Stimulated activated CD4-positive, alpha-beta T cell treated with anti-CD3 and anti-CD28 coated beads, Interleukin-15, amount 100 ng/mL, for 48 hours (primary cell): ENCODE data around the gene USP2.
"Not testable (repeated sequence)": the region's sequence is repeated elsewhere in the genome, so short reads cannot be mapped to it uniquely, and the experiment has no call there.

ENCODE experiments used
- DNase-seq, 2 donors: peaks; one replicate each; pipeline ENCODE4 v3.0.0-alpha.2; 2020; ENCODE audit warnings: low read depth in 2 of 2

USP2 gene

GRCh38 chr11:119412072-119412471 lies 30.6 kb upstream of the USP2 start:
- no peak for DNase-seq

GRCh38 chr11:119410501-119410900 lies 29.0 kb upstream of the USP2 start:
- DNase-seq: no peak

GRCh38 chr11:119409731-119410130 lies 28.2 kb upstream of the USP2 start:
- no peak for DNase-seq

GRCh38 chr11:119406005-119406404 lies 24.5 kb upstream of the USP2 start:
- no peak for DNase-seq

- not testable (repeated sequence) for DNase-seq
Observed at GRCh38 chr11:119405448-119405847, 24.0 kb upstream of the USP2 start.

- DNase-seq: no peak
Observed at GRCh38 chr11:119404872-119405271, 23.4 kb upstream of the USP2 start.

- no peak for DNase-seq
Observed at GRCh38 chr11:119403021-119403420, 21.5 kb upstream of the USP2 start.

GRCh38 chr11:119402470-119402869 lies 21.0 kb upstream of the USP2 start:
- no peak for DNase-seq

- no peak for DNase-seq
Observed at GRCh38 chr11:119400860-119401259, 19.4 kb upstream of the USP2 start.

- no peak for DNase-seq
Observed at GRCh38 chr11:119397740-119398139, 16.2 kb upstream of the USP2 start.

GRCh38 chr11:119396835-119397234 lies 15.3 kb upstream of the USP2 start:
- no peak for DNase-seq

- DNase-seq: no peak
Observed at GRCh38 chr11:119391275-119391674, 9.8 kb upstream of the USP2 start.

GRCh38 chr11:119389611-119390254 lies 8.2 kb upstream of the USP2 start:
- DNase-seq: no peak

- DNase-seq: no peak
Observed at GRCh38 chr11:119388103-119388502, 6.6 kb upstream of the USP2 start.

- DNase-seq: no peak
Observed at GRCh38 chr11:119384332-119384731, 2.8 kb upstream of the USP2 start.

- DNase-seq: not testable (repeated sequence)
Observed at GRCh38 chr11:119382513-119382912, 1.0 kb upstream of the USP2 start.

- DNase-seq: no peak
Observed at GRCh38 chr11:119382101-119382500, 611 bp upstream of the USP2 start.

GRCh38 chr11:119380827-119381180 lies 686 bp downstream of the USP2 start:
- no peak for DNase-seq

- DNase-seq: no peak
Observed at GRCh38 chr11:119380160-119380826, 1.2 kb downstream of the USP2 start.

GRCh38 chr11:119378851-119379465 lies 2.5 kb downstream of the USP2 start:
- DNase-seq: no peak

- no peak for DNase-seq
Observed at GRCh38 chr11:119377961-119378667, 3.4 kb downstream of the USP2 start.

GRCh38 chr11:119377112-119377901 lies 4.2 kb downstream of the USP2 start:
- no peak for DNase-seq
